CD4-positive, alpha-beta memory T cell (primary cell): ENCODE data around the gene GCC1. TPM values are rescaled to one million over a fixed set of nuclear protein-coding genes. Genes with fewer than 3 reads are reported as not detected.

Source experiments
- CTCF ChIA-PET: fragments of 350-600 bp; sonication (Branson Sonifier 250); formaldehyde crosslinking; loops from one replicate; lab custom pipeline; 2021; ENCODE audit warnings: inconsistent platforms; ENCODE audit not compliant: partially characterized antibody; lab: Charles Lee
- POLR2A ChIA-PET: fragments of 350-600 bp; sonication (Branson Sonifier 250); formaldehyde crosslinking; loops from one replicate; lab custom pipeline; 2021; ENCODE audit not compliant: partially characterized antibody; lab: Charles Lee
- DNase-seq, 5 donors: peaks; one replicate each; pipeline versions ENCODE4 v3.0.0 to v3.0.0-alpha.2; 2020 to 2022; ENCODE audit warnings: mixed read lengths in 1 of 5
- H3K27ac ChIP-seq: one replicate; pipeline ENCODE4 v1.7.0; 2013; ENCODE audit warnings: low read depth, low read length
- H3K27me3 ChIP-seq: 2 replicates; pipeline ENCODE4 v1.7.0; 2013; ENCODE audit warnings: mild to moderate bottlenecking, low read length, moderate library complexity; ENCODE audit not compliant: insufficient read depth
- H3K36me3 ChIP-seq: 2 replicates; pipeline ENCODE4 v1.7.0; 2013; ENCODE audit warnings: mild to moderate bottlenecking, low read length, moderate library complexity; ENCODE audit not compliant: insufficient read depth
- H3K4me1 ChIP-seq: 2 replicates; pipeline ENCODE4 v1.7.0; 2013; ENCODE audit warnings: mild to moderate bottlenecking, low read length, moderate library complexity; ENCODE audit not compliant: insufficient read depth
- H3K4me3 ChIP-seq, 2 donors: one replicate each; pipeline ENCODE4 v1.7.0; 2013; ENCODE audit warnings: low read length in 2 of 2, mild to moderate bottlenecking in 1 of 2
- H3K9me3 ChIP-seq, 2 donors: one replicate each; pipeline ENCODE4 v1.7.0; 2013; ENCODE audit warnings: low read length in 2 of 2, control low read depth in 1 of 2; ENCODE audit not compliant: control insufficient read depth in 1 of 2
- H3K27ac Mint-ChIP-seq, 7 donors: one replicate each; pipeline ENCODE4 v1.8.0; 2020 to 2021; ENCODE audit warnings: mixed read lengths in 7 of 7, mild to moderate bottlenecking in 6 of 7, inconsistent platforms in 3 of 7, moderate library complexity in 3 of 7
- H3K27me3 Mint-ChIP-seq, 2 donors: one replicate each; pipeline ENCODE4 v1.8.0; 2020 to 2021; ENCODE audit warnings: mixed read lengths in 2 of 2
- H3K36me3 Mint-ChIP-seq, 2 donors: one replicate each; pipeline ENCODE4 v1.8.0; 2020 to 2021; ENCODE audit warnings: mixed read lengths in 2 of 2, inconsistent platforms in 1 of 2, mild to moderate bottlenecking in 1 of 2
- H3K4me1 Mint-ChIP-seq, 4 donors: one replicate each; pipeline ENCODE4 v1.8.0; 2020 to 2021; ENCODE audit warnings: mixed read lengths in 4 of 4, mild to moderate bottlenecking in 1 of 4
- H3K4me3 Mint-ChIP-seq, 8 donors: one replicate each; pipeline ENCODE4 v1.8.0; 2020 to 2021; ENCODE audit warnings: mixed read lengths in 8 of 8, mild to moderate bottlenecking in 7 of 8, moderate library complexity in 6 of 8, inconsistent platforms in 3 of 8
- H3K9me3 Mint-ChIP-seq, 8 donors: one replicate each; pipeline ENCODE4 v1.8.0; 2020 to 2021; ENCODE audit warnings: mixed read lengths in 8 of 8, mild to moderate bottlenecking in 5 of 8, inconsistent platforms in 3 of 8, moderate library complexity in 1 of 8
- intact Hi-C: fragments of 100-400 bp; cut with micrococcal nuclease; formaldehyde crosslinking; loops from one replicate; pipeline ENCODE4 v1.15.1; 2023
- polyA plus RNA-seq, 2 donors: library from polyadenylated mRNA; unstranded; fragments of 300-500 nt; fragmentation: Illumina TruSeq; gene quantifications; one replicate each; pipeline ENCODE4 v1.2.3, GENCODE V29; 2021
- total RNA-seq, 2 experiments: library from RNA; stranded (reverse); gene quantifications; one replicate each; pipeline ENCODE4 v1.2.3, GENCODE V29; 2021

The GCC1 gene
- total and polyA plus RNA-seq, 4 experiments from 2014 or later = 7.9 to 30.0 (median 24.9) TPM

GRCh38 chr7:127619681-127620405, 34.4 kb upstream of the GCC1 start:
- Histone ChIP-seq H3K4me1 (no peaks in the 10 kb centered on the region), H3K4me3 (no peak overlapping the region), H3K27ac (no peak overlapping the region), H3K9me3 (no peaks in the 10 kb centered on the region), H3K36me3 (no peaks in the 10 kb centered on the region), H3K27me3 (peaks cover 11% of the 10 kb centered on the region)
- Mint-ChIP-seq H3K9me3 (no peaks in the 10 kb centered on the region), H3K27ac (no peak overlapping the region), H3K27me3 (peaks cover 42 to 54% of the 10 kb centered on the region in 2 donors), H3K4me1 (peaks cover 0 to 7% (median 2%) of the 10 kb centered on the region in 4 donors), H3K4me3 (no peak overlapping the region), H3K36me3 (no peaks in the 10 kb centered on the region)
- DNase-seq = peak in 1 of 5 donors; percentile 2
- intact Hi-C loops = no loop called here
- ChIA-PET CTCF (no interaction called here), POLR2A (no interaction called here)

DNA sequence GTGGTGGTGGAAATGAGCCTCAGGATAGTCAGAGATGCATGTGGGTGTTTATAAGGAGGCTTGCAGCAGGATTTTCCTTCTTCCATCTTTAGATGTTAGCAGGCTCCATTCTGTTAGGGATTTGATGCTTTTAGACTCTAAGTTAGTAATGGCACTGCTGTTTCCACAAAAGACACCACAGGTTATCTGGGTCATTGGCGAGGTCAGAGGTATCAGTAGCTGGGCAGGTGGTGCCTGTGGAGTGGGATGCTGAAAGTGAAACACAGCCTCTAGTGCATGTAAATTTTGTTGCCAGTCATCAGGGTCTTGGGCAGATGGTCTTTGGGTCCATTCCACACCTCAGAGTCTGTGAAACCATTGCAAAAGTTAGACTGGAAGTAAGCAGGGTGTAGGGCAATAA, 33.4 kb upstream of the GCC1 start:
- no peaks in the 10 kb centered on the region for H3K36me3 Mint-ChIP-seq
- no peak overlapping the region for H3K4me3 Mint-ChIP-seq
- intact Hi-C loops = no loop called here
- Histone ChIP-seq H3K27ac (no peak overlapping the region), H3K4me3 (no peak overlapping the region), H3K27me3 (peaks cover 11% of the 10 kb centered on the region), H3K9me3 (no peaks in the 10 kb centered on the region), H3K4me1 (no peaks in the 10 kb centered on the region), H3K36me3 (no peaks in the 10 kb centered on the region)
- DNase-seq = no peak
- CTCF ChIA-PET = no interaction called here
- H3K4me1 Mint-ChIP-seq = peaks cover 0 to 7% (median 2%) of the 10 kb centered on the region in 4 donors
- POLR2A ChIA-PET = no interaction called here
- H3K27me3 Mint-ChIP-seq = peaks cover 43 to 51% of the 10 kb centered on the region in 2 donors
- H3K9me3 Mint-ChIP-seq = no peaks in the 10 kb centered on the region
- no peak overlapping the region for H3K27ac Mint-ChIP-seq

DNA sequence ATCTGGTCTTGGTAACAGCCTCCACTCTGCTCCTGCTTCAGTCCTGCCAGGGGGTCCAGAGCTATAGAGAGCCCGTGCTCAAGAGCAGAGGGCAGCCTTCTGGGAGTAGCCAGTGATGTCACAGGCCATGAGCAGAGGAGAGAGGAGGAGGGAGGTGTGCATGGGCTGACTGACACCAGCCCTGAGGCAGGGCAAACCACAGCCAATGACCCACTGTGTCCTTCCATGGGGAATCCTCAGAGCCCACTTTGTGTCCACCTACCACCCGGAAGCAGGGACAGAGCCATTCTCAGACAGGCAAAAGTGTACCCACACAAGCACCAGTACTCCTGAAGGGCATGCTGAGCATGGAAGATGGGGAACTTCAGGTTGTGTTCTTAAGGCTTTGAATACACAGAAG, 32.6 kb upstream of the GCC1 start, which contains the start of gene PAX4:
Gene PAX4 (minus strand): TSS at position 101 of the 400 bp plus-strand sequence. CDS start 2,214 bp downstream, outside the sequence.
- no peaks in the 10 kb centered on the region for H3K36me3 Mint-ChIP-seq
- intact Hi-C loops = no loop called here
- no peak within 1 kb of the TSS for H3K27ac Mint-ChIP-seq
- peaks cover 0 to 1% (median 0%) of the 10 kb centered on the region in 8 donors for H3K9me3 Mint-ChIP-seq
- Histone ChIP-seq H3K4me1 (no peaks in the 10 kb centered on the region), H3K27me3 (peaks cover 11% of the 10 kb centered on the region), H3K9me3 (no peaks in the 10 kb centered on the region), H3K27ac (no peak within 1 kb of the TSS), H3K36me3 (no peaks in the 10 kb centered on the region), H3K4me3 (no peak within 1 kb of the TSS)
- POLR2A ChIA-PET = no interaction called here
- peaks cover 44 to 54% of the 10 kb centered on the region in 2 donors for H3K27me3 Mint-ChIP-seq
- DNase-seq = no peak
- peaks cover 0 to 7% (median 2%) of the 10 kb centered on the region in 4 donors for H3K4me1 Mint-ChIP-seq
- H3K4me3 Mint-ChIP-seq = no peak within 1 kb of the TSS
- CTCF ChIA-PET = no interaction called here

DNA sequence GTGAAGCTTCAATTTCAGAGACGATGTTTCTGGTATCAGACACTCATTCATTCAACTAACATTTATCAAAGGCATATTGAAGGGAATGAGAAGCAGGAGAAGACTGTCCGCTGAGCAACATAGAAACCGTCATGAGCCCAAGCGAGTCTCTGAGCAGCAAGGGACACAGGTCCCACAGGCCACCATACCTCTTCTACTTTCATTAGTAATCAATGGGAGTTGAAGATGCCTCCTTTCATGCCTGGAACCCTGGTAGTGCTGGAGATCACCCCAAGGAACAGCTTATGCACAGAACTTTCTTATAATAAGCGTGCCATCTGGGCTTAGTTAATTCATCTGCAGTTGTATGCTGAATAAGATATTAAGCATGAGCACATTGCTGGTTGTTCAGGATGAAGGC, 31.3 kb upstream of the GCC1 start:
- CTCF ChIA-PET = no interaction called here
- H3K27ac Mint-ChIP-seq = no peak overlapping the region
- intact Hi-C loops = no loop called here
- DNase-seq = no peak
- Histone ChIP-seq H3K27me3 (peaks cover 11% of the 10 kb centered on the region), H3K9me3 (no peaks in the 10 kb centered on the region), H3K4me3 (no peak overlapping the region), H3K4me1 (no peaks in the 10 kb centered on the region), H3K27ac (no peak overlapping the region), H3K36me3 (no peaks in the 10 kb centered on the region)
- H3K4me3 Mint-ChIP-seq = no peak overlapping the region
- H3K4me1 Mint-ChIP-seq = peaks cover 0 to 7% (median 2%) of the 10 kb centered on the region in 4 donors
- POLR2A ChIA-PET = no interaction called here
- no peaks in the 10 kb centered on the region for H3K36me3 Mint-ChIP-seq
- H3K27me3 Mint-ChIP-seq = peaks cover 42 to 55% of the 10 kb centered on the region in 2 donors
- peaks cover 0 to 4% (median 0%) of the 10 kb centered on the region in 8 donors for H3K9me3 Mint-ChIP-seq

- no peak overlapping the region for H3K4me3 Mint-ChIP-seq
Measured at GRCh38 chr7:127612263-127612662, 26.9 kb upstream of the GCC1 start.

GRCh38 chr7:127609297-127609696, 23.9 kb upstream of the GCC1 start:
- H3K4me3 Mint-ChIP-seq = no peak overlapping the region
- peaks cover 0 to 4% (median 0%) of the 10 kb centered on the region in 8 donors for H3K9me3 Mint-ChIP-seq
- H3K4me1 Mint-ChIP-seq = no peaks in the 10 kb centered on the region
- H3K36me3 Mint-ChIP-seq = no peaks in the 10 kb centered on the region
- no peak for DNase-seq
- no peak overlapping the region for H3K27ac Mint-ChIP-seq
- Histone ChIP-seq H3K4me3 (no peak overlapping the region), H3K4me1 (no peaks in the 10 kb centered on the region), H3K27ac (no peak overlapping the region), H3K27me3 (no peaks in the 10 kb centered on the region), H3K36me3 (no peaks in the 10 kb centered on the region), H3K9me3 (no peaks in the 10 kb centered on the region)
- peaks cover 6 to 21% of the 10 kb centered on the region in 2 donors for H3K27me3 Mint-ChIP-seq
- ChIA-PET POLR2A (no interaction called here), CTCF (no interaction called here)
- intact Hi-C loops = no loop called here

More at GRCh38 chr7:127612263-127612662, 26.9 kb upstream of the GCC1 start:
- intact Hi-C loops = no loop called here
- Mint-ChIP-seq H3K4me1 (no peaks in the 10 kb centered on the region), H3K27ac (no peak overlapping the region), H3K9me3 (peaks cover 0 to 4% (median 0%) of the 10 kb centered on the region in 8 donors), H3K27me3 (peaks cover 15 to 29% of the 10 kb centered on the region in 2 donors), H3K36me3 (no peaks in the 10 kb centered on the region)
- H3K27me3 ChIP-seq = peaks cover 4% of the 10 kb centered on the region
- H3K4me3 ChIP-seq = no peak overlapping the region
- H3K36me3 ChIP-seq = no peaks in the 10 kb centered on the region
- POLR2A ChIA-PET = no interaction called here
- no peak overlapping the region for H3K27ac ChIP-seq
- no peaks in the 10 kb centered on the region for H3K9me3 ChIP-seq
- H3K4me1 ChIP-seq = no peaks in the 10 kb centered on the region
- no peak for DNase-seq
- CTCF ChIA-PET = interaction anchor here (1.2 kb wide), 1 partner anchor 55 kb away, joined by 3 read pairs; no protein-coding TSS in a partner anchor

DNA sequence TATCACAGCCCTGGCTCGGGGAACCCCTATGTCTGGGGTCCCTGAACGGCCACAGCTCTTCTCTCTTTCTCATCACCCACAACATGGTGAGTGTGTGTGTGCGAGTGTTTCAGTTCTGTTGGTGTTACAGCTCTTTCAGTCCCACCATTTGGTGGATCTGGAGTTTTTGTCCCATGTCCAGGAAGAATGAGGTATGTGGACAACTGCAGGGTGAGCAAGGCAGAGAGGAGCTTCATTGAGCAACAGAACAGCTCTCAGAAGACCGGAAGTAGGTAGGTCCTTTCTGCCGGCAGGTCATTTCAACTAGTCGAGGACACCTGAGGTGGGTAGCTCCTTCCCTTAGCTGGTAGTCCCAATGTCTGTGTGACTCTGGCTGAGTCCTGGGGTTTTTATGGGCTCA, 23.1 kb upstream of the GCC1 start:
- intact Hi-C loops = no loop called here

More for the DNA sequence above, 23.1 kb upstream of the GCC1 start:
- H3K4me3 Mint-ChIP-seq = no peak overlapping the region
- no peak overlapping the region for H3K27ac Mint-ChIP-seq
- H3K4me1 Mint-ChIP-seq = no peaks in the 10 kb centered on the region
- H3K36me3 ChIP-seq = no peaks in the 10 kb centered on the region
- no peaks in the 10 kb centered on the region for H3K4me1 ChIP-seq
- no peak overlapping the region for H3K4me3 ChIP-seq
- H3K27me3 Mint-ChIP-seq = peaks cover 4 to 17% of the 10 kb centered on the region in 2 donors
- H3K9me3 Mint-ChIP-seq = peaks cover 0 to 4% (median 0%) of the 10 kb centered on the region in 8 donors
- H3K36me3 Mint-ChIP-seq = peaks cover 0 to 3% of the 10 kb centered on the region in 2 donors
- H3K27me3 ChIP-seq = no peaks in the 10 kb centered on the region
- ChIA-PET CTCF (no interaction called here), POLR2A (no interaction called here)
- H3K9me3 ChIP-seq = no peaks in the 10 kb centered on the region
- no peak overlapping the region for H3K27ac ChIP-seq
- no peak for DNase-seq
